ENCODE results near the gene ACOT7. TPM values are rescaled to one million over a fixed set of nuclear protein-coding genes. Genes with fewer than 3 reads are reported as not detected.

The ACOT7 gene
- total and polyA plus RNA-seq, 2 of the 13 experiments (the other 11 are each of a cell fraction or from before 2014, with no cell fraction given): 33.0 to 55.8 TPM

GRCh38 chr1:6263716-6264115 is 129.9 kb downstream of the ACOT7 start:
- Histone ChIP-seq H3K79me2 (ENCODE audit: insufficient read depth, low read length) (no peaks in the 10 kb centered on the region), H3K4me2 (ENCODE audit: low read depth, low read length) (no peak overlapping the region), H3K9me3 (ENCODE audit: low read length) (no peaks in the 10 kb centered on the region), H4K20me1 (ENCODE audit: insufficient read depth, low read length) (no peaks in the 10 kb centered on the region), H3K27ac (ENCODE audit: extremely low read length, insufficient read depth, low read length) (no peak overlapping the region), H3K27me3 (ENCODE audit: control insufficient read depth in 1 of 2, insufficient read depth in 2 of 2, low read length in 2 of 2) (peaks cover 0 to 7% of the 10 kb centered on the region in 2 experiments; a peak in 4 of 5 replicates), H3K4me3 (replicated peaks in 1 of 3; ENCODE audit: insufficient read depth in 1 of 3, low read depth in 2 of 3, low read length in 3 of 3) (no peak overlapping the region), H2AFZ (ENCODE audit: low read length) (no peak overlapping the region), H3K4me1 (ENCODE audit: insufficient read depth, low read length) (peaks cover 30% of the 10 kb centered on the region), H3K36me3 (replicated peaks in 1 of 2; ENCODE audit: control insufficient read depth in 1 of 2, insufficient read depth in 2 of 2, low read length in 2 of 2) (no peaks in the 10 kb centered on the region), H3K9ac (ENCODE audit: insufficient read depth, low read depth, low read length) (no peak overlapping the region)
- POLR2A ChIA-PET: no interaction called here
- in situ Hi-C loops (cut with HindIII; ENCODE audit: extremely low pct_ligation_motif_present, low pct_unique_long_range_greater_than_20kb) (no loop called here), intact Hi-C loops (cut with micrococcal nuclease; ENCODE audit: unreplicated experiment) (no loop called here)
- no TSS peak for BruUV-seq (replicated peaks)
- no peak for FAIRE-seq
- CTCF ChIA-PET (ENCODE audit: low intra/inter-chr PET ratio, low total read pairs): no interaction called here
- ATAC-seq: no peak
- no peak for DNase-seq (ENCODE audit: low spot score)
- whole genome bisulfite sequencing (ENCODE audit: low lambda C conversion rate): 94% methylated on average over 7 of the region's 7 CpGs
- TF ChIP-seq ARID5B (CRISPR knock-in tag; IDR thresholded peaks at IDR 0.05) (no peak), CREB1 (IDR thresholded peaks at IDR 0.05) (no peak), CREB1 (CRISPR knock-in tag; IDR thresholded peaks at IDR 0.05) (no peak), BRD4 (CRISPR knock-in tag; IDR thresholded peaks at IDR 0.05) (no peak), MAX (IDR thresholded peaks at IDR 0.05) (no peak), ERF (CRISPR knock-in tag; IDR thresholded peaks at IDR 0.05) (no peak), SATB2 (CRISPR knock-in tag; IDR thresholded peaks at IDR 0.05) (no peak), FIP1L1 (IDR thresholded peaks at IDR 0.05; ENCODE audit: borderline replicate concordance, insufficient read depth, low read depth, low read length) (no peak)
- TF ChIP-seq, protein P1, sequence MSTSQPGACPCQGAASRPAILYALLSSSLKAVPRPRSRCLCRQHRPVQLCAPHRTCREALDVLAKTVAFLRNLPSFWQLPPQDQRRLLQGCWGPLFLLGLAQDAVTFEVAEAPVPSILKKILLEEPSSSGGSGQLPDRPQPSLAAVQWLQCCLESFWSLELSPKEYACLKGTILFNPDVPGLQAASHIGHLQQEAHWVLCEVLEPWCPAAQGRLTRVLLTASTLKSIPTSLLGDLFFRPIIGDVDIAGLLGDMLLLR (CRISPR knock-in tag; IDR thresholded peaks at IDR 0.05): no peak
- TF ChIP-seq, protein P2, sequence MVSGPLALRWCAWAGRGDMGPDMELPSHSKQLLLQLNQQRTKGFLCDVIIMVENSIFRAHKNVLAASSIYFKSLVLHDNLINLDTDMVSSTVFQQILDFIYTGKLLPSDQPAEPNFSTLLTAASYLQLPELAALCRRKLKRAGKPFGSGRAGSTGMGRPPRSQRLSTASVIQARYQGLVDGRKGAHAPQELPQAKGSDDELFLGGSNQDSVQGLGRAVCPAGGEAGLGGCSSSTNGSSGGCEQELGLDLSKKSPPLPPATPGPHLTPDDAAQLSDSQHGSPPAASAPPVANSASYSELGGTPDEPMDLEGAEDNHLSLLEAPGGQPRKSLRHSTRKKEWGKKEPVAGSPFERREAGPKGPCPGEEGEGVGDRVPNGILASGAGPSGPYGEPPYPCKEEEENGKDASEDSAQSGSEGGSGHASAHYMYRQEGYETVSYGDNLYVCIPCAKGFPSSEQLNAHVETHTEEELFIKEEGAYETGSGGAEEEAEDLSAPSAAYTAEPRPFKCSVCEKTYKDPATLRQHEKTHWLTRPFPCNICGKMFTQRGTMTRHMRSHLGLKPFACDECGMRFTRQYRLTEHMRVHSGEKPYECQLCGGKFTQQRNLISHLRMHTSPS (CRISPR knock-in tag; IDR thresholded peaks at IDR 0.05; ENCODE audit: low read depth): no peak

Measured in HepG2 (cell line).